CD4-positive, alpha-beta T cell treated with Interleukin-21 for 1 hour (primary cell): ENCODE measurements around the gene CHPF.

ENCODE experiments used
- DNase-seq: peaks from one replicate; pipeline ENCODE4 v3.0.0-alpha.2; 2020

Gene CHPF

DNA sequence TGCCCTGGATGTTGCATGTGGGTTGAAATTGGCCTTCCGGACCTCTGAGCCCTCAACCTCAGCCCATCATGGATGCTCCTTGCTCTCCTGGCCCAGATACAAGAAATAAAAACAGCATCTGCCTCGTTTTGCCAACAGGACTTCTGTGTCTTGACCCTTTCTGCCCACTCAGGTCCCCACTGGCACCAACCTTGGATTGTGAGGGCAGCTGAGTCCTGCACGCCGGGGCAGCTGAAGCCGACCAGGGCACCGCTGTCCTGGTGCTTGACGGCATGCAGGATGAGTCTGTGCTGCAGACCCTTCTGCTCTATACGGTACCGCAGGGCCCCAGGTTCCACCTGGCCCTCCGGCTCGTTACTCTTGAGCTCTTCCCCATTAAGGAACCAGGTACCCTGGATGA, 23.0 kb upstream of the CHPF start:
- DNase-seq = no peak

DNA sequence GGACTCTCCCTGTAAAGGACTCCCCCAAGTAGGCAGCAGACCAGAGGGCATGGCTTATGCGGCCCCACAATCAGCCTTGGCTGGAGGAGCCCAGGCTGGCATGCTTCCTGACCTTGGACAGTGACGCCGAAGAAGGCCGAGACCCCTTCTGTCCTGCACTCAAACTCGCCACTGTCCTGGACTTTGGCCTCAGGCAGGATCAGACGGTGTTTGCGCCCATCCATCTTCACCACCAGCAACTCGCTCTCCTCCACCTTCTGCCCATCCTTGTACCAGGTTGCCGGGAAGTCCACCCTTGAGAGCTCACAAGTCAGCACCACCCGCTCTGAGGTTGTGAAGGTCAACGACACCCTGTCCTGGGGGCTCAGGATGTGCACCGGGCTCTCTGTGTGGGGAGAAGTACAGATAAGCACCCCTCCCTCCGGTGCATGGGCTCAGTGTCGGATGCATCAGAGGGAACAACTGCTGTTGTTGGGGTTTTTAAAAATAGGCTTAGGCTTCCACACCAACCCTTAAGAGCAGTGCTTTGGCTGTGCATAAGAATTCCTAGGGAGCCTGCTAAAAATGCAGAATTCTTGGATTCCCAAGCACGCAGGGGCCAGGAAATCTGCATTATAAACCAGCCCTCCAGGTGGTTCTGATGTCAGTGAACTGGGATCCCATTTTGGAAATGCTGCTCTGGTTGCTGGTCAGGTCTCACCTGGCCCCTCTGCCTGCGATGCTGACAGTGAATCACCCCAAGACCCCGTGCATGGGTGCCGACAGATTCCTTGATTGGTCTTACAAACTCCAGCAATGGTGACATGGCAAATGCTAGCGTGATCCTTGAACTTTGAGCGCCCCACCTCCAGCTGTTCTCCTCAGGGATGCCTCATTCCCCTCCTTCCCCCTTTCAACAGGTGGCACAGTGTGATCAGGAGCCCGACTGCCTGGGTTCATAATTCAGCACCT, 21.8 kb upstream of the CHPF start:
- DNase-seq = no peak

DNA sequence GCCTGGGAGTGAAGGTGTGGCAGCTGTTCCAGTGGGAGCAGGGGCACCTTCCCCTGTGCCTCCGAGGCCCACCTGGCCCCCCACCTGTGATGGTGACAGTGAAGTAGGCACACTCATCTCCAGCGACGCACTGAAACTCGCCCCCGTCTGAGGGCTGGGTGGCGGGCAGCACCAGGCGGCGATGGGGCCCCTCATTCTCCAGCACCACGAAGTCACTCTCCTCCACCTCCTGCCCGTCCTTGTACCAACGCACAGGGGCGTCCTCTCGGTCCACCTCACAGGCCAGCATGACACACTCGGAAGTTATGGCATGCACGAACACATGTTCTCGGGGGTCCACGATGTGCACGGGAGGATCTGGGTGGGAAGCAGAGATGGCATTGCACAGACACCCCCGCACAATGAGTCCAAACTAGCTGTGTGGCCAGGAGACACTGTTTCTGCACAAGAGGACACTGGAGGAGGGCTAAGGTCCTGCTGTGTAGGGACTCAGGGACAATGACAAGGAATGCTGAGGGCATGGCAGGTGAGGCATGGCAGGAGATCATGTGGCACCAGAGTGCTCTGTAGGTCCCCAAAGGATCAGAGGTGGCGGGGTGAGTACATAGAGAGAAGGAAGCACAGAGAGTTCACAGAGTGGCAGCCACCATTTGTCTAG, 19.8 kb upstream of the CHPF start:
- DNase-seq = no peak

DNA sequence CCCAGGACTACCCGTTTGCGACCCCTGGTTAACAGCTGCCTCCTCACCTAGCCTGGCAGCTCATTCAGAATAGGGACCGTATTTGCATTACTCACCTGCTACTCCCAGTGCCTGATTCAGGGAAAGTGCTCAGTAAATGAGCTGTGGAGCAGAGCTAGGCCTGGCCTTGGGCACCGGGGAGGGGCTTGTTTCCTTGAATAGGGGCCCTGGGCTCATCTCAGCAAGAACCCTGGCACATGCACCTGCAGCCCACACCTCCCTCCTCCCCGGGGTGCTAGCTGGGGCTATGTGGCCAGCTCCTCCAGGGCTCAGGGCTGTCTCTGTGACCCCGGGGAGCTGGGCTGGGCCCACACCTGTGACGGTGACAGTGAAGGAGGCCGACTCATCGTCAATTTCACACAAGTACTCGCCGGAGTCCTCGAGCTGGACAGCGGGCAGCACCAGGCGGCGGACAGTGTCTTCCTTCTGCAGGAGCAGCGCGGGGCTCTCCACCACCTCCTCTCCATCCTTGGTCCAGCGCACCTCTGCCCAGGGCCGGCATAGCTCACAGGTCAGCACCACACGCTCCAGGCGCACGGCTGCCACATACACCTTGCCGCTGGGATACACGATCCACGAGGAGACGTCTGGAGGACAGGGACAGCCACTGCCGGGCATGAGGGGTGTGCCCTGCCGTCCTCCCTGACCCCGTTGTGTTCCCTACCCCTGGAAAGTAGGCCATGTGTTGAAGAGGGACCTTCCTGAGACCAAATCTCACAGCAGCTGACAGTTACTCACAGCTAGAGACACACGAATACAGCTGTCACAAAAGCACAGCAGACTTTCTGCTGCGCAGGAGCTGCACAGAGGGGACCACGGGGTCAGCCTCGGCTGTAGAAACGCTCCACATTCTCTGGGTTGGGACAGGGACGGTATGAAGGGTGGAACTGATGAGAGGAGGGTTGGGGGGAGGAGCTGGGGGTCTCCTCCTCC, 18.7 kb upstream of the CHPF start:
- no peak for DNase-seq

DNA sequence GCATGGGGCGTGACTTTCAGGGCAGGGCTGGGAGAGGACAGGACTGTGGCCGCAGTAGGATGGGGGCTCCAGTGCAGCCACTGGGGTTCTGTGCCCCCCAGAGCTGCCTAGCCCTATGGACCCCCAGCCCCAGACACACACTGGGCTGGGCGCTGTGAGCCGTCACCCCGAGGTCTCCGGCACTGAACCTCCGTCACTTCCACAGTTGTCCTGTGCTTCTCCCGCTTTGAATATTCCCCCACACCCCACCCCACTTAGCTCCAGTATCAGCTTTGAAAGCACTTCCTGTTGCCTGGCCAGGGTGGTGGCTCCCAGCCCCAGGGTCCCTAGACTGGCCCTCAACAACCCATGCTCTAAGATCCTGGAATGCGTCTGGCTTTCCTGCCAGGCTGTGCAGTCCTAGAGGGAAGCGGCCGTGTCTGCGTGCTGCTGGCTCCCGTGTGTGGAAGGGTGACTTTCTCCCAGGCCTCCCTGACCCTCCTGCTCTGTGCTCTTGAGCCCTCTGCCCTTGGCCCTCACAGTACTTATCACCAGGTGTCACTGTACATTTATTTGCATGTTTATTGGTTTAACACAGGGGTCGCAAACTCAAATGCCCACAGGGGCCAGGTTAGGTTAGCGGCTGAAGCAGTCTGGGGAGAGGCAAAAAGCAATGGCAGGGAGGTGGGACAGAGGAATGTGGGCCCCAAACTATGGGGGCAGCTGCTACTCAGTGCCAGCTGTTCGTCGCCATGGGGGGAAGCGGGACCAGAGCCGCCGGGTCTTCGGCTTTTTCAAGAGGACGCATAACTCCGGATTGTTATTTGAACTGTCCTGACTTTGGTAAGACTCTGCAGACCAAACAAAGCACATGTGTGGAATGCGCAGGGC, 17.8 kb upstream of the CHPF start:
- no peak for DNase-seq

DNA sequence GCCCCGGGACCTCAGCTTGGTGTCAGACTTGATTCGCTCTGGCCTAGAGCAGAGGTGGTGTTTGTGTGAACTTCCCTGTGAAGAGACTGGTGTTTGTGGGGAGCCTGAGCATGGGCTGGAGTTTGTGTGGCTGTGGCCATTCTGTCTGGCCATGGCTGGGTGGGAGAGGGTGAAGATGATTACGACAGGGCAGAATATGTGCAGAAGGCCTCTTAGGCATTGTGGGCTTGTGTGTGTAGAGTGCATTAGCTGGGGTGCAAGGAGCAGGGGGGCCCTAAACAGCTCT, 17.2 kb upstream of the CHPF start:
- no peak for DNase-seq

DNA sequence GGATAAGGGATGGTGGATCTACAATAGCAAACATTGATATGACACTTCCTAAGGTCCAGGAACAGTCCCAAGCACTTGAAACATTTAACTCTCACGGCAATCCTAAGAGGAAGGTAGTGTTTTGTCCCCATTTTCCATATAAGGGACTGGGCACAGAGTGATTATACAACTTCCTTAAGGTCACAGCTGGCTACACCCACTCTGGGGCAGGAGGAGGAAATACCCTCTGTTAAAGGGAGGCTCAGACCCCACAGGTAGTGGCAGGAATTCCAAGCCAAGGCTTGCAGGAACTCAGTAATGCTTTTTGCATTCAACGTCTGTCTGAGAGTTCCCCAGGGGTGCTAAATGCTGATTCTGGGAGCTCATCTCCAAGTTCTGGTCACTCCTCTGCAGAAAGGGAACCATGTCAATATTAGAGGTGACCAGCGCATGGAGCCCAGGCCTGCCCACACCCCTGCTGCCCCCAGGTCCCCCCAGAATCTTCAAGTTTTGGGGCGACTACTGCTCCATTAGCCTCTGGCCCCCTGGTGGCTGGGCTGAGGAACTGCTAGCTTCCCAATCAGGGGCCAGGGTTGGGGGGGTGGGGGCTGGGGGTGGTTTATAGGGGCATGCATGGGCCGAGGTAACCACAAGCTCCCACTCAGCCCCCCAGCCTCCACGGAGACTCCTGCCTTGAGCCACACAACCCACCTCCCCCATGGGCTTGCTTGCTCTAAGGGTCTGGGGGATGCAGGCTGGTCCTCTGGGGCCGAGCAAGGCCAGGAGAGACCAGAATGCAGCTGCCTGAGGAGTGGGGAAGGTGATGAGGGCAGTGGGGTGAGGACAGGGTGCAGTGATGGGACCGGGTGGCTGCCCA, 16.7 kb upstream of the CHPF start:
- peak; percentile 31 for DNase-seq

DNA sequence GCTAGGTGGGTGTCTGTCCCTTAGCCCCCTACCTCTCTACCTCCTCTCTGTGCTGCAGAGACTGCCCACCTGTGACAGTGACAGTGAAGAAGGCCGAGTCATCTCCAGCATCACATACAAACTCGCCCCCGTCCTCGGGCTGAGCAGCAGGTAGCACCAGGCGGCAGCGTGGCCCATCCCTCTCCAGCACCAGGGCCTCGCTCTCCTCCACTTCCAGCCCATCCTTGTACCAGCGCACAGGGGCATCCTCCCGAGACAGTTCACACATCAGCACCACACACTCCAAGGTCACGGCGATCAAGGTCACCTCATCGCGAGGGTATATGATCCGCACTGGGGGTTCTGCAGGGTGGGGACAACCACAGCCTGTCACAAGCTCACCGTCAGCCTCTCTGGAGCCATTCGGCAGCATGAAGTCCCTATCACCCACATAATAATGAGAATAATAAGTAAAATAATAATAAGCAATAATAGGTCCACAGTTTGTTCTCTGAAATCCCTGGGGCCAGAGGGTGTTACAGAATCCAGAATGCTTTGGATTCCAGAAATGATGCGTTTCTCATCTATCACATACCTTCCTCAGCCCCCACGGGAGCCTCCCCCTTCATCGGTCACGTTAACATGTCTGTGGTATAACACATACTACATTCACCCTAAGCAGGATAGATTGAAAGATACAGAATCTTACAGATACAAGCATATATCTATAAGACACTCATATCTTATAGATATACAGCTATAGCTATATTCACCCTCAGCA, 15.7 kb upstream of the CHPF start:
- no peak for DNase-seq

DNA sequence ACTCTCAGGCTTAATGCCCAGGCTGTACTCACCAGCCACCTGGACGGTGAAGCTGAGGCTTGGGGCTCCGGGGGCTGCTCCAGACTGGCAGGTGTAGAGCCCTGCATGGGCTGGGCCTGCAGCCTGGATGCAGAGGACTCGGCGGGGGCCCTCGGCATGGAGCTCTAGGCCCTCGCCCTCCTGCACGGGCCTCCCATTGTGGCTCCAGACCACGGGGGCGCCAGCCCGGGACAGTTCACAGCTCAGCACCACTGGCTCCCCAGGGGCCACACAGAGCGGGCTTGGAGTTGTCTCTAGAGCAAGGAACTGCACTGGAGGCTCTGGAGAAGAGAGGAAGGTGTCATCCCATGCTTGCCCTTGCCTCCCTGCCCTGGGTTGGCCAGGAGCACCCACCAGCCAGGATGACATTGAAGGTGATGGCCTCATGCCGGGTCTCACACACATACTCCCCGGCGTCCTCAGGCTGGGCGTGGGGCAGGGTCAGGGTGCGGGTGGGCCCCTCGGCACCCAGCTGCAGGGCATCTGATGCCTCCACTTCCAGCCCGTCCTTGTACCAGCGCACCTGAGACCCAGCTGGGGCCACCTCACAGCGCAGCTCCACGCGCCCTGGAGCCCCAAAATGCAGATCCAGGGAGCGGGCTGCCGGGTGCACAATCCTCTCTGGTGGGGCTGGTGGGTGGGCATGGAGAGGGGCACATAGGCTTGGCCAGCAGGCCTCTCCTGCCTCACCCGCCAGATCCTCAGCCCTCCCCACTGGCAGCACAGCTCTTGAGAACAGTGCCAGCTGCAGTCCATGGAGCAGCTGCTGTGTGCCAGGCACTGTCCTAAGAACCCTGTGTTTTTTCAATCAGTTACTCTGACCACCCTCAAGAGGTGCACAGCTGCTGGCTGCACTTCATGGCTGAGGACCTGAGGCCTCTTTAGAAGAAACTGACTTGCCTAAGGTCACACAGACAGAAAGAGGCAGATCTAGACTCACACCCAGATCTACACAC, 14.5 kb upstream of the CHPF start:
- no peak for DNase-seq

DNA sequence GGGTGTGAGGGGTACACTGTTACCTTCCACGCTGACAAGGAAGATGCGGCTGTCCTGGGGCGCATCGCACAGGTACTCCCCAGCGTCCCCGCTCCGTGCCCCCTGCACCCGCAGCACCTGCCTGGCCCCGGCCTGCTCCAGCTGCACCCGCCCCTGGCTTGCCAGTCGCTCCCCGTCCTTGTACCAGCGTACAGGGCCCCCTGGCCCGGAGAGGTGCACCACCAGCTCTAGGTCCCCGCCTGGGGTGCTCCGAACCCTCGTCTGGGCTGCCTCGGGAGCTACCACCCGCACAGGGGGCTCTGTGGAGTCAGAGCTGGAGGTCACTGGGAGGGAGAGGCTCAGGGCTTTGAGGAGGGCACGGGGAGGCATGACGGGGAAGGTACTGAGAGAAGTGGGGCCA, 13.7 kb upstream of the CHPF start:
- DNase-seq = no peak

DNA sequence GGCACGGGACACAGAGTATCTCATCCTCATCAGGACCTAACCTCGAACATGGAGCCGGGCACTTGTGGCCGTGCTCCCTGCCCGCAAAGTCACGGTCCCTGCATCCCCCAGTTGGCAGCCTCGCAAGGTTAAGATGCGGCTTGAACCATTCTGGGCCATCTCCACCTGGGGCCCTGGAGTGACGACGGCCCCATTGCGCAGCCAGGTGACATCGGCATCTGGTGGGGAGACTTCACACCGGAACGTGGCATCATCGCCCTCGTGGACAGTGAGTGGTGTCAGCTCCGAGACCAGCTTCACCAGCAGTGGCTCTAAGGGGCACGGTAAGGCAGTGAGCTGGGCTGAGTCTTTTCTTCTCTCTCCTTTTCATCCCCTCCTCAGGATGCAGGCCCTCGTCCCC, 12.8 kb upstream of the CHPF start:
- no peak for DNase-seq

DNA sequence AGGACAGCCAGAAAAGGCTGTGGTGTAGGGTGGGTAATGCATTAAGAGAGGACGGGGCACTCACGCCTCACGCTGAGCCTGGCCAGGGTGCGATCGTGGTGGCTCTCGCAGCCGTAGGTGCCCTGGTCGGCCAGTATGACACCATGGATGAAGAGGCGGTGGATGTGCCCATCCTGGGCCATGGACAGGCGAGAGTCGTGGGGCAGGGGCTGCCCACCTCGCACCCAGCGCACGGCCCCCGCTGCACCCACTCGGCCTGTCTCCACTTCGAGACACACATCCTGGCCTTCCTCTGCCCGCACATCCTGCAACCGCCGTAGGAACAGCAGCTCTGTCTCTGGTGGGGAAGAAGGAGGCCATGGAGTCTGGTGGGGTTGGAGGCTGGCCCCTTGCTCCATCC, 12.3 kb upstream of the CHPF start:
- DNase-seq = no peak

DNA sequence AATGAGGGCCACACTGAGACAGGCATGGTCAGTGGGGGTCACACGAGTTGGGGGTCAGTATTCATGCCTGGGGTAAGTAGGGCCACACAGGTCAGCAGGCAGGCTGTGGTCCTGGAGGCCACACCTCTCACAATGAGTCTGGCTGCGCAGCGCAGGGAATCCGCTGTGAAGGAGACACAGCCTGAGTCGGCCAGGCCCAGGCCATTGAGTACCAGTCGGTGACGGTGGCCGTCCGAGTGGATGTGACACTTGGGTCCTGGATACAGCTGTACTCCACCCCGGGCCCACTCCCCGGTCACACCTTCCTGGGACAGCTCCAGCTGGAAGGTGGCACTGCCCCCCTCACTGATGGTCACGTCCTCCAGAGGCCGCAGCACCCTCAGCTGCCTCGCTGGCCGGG, 10.7 kb upstream of the CHPF start:
- DNase-seq = no peak

DNA sequence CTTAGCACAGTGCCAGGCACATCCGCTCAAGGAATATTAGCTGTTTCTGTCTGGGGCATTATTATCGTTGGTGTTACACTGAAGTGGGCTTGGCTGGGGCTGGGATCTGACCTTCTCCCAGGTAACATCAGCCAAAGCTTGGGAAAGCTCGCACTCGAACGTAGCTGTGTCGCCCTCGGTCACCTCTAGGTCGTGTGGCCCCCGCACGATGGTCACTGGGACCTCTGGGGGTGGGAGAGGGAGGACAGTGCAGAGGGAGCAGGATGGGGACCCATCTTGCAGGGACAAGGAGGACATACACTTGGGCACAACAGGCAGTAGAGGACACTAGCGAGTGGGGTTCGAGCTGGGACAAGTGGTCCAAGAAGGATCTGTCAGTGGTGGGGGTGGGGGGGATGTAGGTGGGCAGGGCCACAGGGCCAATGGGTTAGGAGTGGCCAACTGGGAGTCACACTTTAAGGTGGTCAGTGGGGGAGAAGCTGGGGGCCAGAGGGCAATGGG, 9.9 kb upstream of the CHPF start:
- DNase-seq = no peak

DNA sequence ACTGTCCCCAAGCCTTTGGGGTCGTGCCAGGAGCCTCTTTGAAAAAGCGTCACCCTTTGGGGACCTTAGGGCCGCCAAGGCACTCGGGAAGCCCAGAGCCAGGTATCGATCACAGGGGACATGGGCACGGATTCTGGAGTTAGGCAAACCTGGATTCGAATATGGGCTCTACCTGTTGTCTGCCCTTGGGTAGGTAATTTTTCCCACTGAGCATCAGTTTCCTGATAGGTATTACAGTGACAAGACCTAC, 9.5 kb upstream of the CHPF start:
- no peak for DNase-seq

DNA sequence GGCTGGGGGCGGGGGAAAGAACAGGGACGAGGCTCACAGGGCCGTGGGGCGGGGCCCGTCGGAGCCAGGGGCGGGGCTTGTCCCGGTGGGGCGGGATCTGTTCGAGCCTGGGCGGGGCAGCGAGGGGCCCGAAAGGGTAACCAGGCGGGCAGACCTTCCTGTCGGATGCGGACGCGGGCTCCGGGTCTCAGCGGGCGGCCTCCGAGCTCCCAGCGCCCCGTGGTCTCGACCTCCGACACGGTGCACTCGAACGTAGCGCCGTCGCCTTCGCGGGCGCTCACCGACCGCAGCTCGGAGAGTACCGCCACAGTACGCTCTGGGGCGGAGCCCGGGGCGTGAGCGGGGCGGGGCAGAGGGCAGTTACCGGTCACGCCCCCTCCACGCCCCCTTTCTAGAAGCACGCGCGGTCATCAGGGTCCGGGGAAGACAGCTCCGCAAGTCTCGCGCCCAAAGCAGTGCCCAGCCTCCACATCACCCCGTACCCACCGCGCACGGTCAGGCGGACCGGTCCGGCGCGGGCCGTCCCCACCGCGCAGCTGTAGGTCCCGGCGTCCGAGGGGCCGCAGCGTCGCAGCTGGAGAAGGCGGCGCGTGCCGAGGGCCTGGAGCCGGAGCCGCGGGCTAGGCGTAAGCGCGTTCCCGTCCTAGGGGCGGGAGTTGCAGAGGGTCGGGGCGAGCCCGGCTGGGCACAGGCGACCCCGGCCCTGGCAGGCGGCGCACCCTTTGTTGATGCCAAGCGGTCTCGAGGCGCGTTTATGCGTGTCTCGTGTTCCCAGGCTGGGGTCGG, 9.0 kb upstream of the CHPF start:
- peak; percentile 79 for DNase-seq

DNA sequence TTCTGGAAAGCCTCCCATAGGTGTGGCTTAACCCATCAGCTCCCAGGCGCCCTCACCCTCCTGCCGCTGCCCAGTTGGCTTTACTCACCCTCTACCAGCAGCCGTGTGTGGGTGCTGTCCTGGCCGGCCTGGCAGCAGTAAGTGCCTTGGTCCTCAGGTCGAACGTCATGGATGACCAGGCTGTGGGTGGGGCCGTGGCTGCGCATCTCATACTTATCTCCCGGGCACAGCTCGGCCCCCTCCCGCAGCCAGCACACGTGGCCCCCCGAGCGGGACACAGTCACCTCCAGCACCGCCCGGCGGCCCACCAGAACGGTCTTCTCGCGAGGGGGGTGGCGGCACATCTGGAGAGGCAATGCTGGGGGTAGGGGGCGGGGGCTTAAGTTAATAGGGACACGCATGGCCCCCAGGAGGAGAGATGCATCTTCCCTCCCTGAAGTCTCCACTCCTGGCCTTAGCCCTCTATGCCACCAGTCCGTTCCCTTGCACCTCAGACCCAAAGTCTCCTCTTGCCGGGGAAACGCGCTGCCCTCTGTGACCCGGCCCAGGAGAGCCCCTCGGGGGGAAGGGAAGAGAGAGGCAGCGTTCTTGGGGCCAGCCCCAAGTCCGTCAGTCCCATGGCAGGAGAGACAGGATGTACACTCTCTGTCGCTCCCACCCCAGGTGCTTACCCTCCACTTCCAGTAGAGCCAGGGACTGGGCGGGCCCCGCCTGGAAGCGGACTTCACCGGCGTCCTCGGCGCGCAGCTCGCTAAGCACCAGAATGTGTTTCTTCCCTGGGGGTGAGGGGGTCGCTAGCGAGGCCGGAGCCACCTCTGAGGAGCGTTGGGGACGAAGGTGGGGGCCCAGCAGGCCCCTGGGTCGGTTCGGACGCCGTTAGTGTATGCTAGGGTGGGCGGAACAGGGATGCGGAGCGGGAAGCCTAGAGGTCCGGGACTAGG, 8.1 kb upstream of the CHPF start:
- DNase-seq = peak; percentile 17

DNA sequence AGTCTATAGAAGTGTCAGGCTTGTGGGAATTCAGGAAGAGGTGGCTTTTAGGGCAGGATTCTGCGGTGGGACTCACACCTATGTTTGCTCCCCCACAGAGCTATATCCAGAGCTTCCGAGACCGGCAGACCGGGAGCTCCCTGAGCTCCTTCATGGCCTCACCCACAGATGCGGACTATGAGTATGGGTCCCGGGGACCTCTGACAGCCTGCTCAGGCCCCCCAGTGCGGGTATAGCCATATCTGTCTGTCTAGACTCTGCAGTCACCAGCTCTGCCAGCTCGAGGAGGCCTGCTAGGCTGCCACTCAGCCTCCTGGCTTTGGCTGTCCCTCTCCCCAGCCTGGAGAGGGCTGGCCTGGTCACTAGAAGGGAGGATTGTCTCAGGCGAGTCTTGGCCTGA, 6.0 kb upstream of the CHPF start:
- DNase-seq = no peak
